Measurements from ENCODE around the gene ZFR2. TPM values are rescaled to one million over a fixed set of nuclear protein-coding genes. Genes with fewer than 3 reads are reported as not detected.

ZFR2 gene
- polyA plus RNA-seq, 3 donors, result 1.9 to 3.4 (median 2.2) TPM

GRCh38 chr19:3837922-3838321, 30.9 kb downstream of the ZFR2 start:
- DNase-seq, result no peak

GRCh38 chr19:3837332-3837731, 31.5 kb downstream of the ZFR2 start:
- no peak for DNase-seq

GRCh38 chr19:3836887-3837286, 32.0 kb downstream of the ZFR2 start:
- DNase-seq, result no peak

GRCh38 chr19:3835055-3835435, 33.8 kb downstream of the ZFR2 start:
- DNase-seq, result no peak

GRCh38 chr19:3834349-3835054, 34.3 kb downstream of the ZFR2 start:
- no peak for DNase-seq

- no peak for DNase-seq
These were observed 35.1 kb downstream of the ZFR2 start for GRCh38 chr19:3833578-3834348.

GRCh38 chr19:3832001-3832400, 36.8 kb downstream of the ZFR2 start:
- DNase-seq, result no peak

- no peak for DNase-seq
These were observed 37.2 kb downstream of the ZFR2 start for GRCh38 chr19:3831601-3832000.

- DNase-seq, result no peak
These were observed 37.9 kb downstream of the ZFR2 start for GRCh38 chr19:3830621-3831589.

- DNase-seq, result no peak
These were observed 41.5 kb downstream of the ZFR2 start for GRCh38 chr19:3827306-3827705.

GRCh38 chr19:3826163-3826562, 42.7 kb downstream of the ZFR2 start:
- DNase-seq, result no peak

GRCh38 chr19:3825286-3825956, 43.4 kb downstream of the ZFR2 start:
- no peak for DNase-seq

GRCh38 chr19:3823350-3823713, 45.5 kb downstream of the ZFR2 start:
- no peak for DNase-seq

GRCh38 chr19:3822683-3823349, 46.0 kb downstream of the ZFR2 start:
- DNase-seq, result no peak

GRCh38 chr19:3821857-3822364, 46.9 kb downstream of the ZFR2 start:
- DNase-seq, result no peak

- no peak for DNase-seq
These were observed 47.7 kb downstream of the ZFR2 start for GRCh38 chr19:3821156-3821555.

GRCh38 chr19:3819989-3820388, 48.8 kb downstream of the ZFR2 start:
- DNase-seq, result no peak

- no peak for DNase-seq
These were observed 49.9 kb downstream of the ZFR2 start for GRCh38 chr19:3818918-3819317.

GRCh38 chr19:3818466-3818865, 50.4 kb downstream of the ZFR2 start:
- no peak for DNase-seq

- DNase-seq, result no peak
These were observed 51.1 kb downstream of the ZFR2 start for GRCh38 chr19:3817761-3818160.

All from renal pelvis (tissue), 4 donors.